ENCODE measurements around the gene CLMN.

- TF ChIP-seq CTCF (IDR thresholded peaks at IDR 0.05), result no peak
- no peak for TF ChIP-seq EZH2phosphoT487 (IDR thresholded peaks at IDR 0.05)
Measured at GRCh38 chr14:95300002-95300696, 19.6 kb downstream of the CLMN start.

Measured in neural progenitor cell (in vitro differentiated cells).